Neutrophil (primary cell): ENCODE results near the gene ICA1L.

Experiments
- H3K27ac ChIP-seq: fragments of 200-600 bp; sonication (generic); 2 replicates; pipeline ENCODE4 v1.5.1; 2016; ENCODE audit warnings: mild to moderate bottlenecking, moderate library complexity
- H3K27me3 ChIP-seq: fragments of 200-600 bp; sonication (generic); 2 replicates; pipeline ENCODE4 v1.6.0; 2016; ENCODE audit warnings: mild to moderate bottlenecking
- H3K36me3 ChIP-seq: fragments of 200-600 bp; sonication (generic); 2 replicates; pipeline ENCODE4 v1.5.1; 2017
- H3K4me1 ChIP-seq, 2 experiments: fragments of 200-600 bp in 1 of 2; sonication (generic) in 1 of 2; 1 replicate in 1 of 2; 2 replicates in 1 of 2; pipeline versions ENCODE4 v1.5.1 to v1.6.1; 2013 to 2016; ENCODE audit warnings: low read depth in 1 of 2, low read length in 1 of 2, mild to moderate bottlenecking in 1 of 2, moderate library complexity in 1 of 2; ENCODE audit not compliant: control insufficient read depth in 1 of 2, insufficient read depth in 1 of 2
- H3K4me3 ChIP-seq, 2 experiments: fragments of 200-600 bp in 1 of 2; sonication (generic) in 1 of 2; 1 replicate in 1 of 2; 2 replicates in 1 of 2; pipeline ENCODE4 v1.5.1; 2013 to 2016; ENCODE audit warnings: low read depth in 1 of 2, low read length in 1 of 2, mild to moderate bottlenecking in 1 of 2, moderate library complexity in 1 of 2
- H3K9me3 ChIP-seq: fragments of 200-600 bp; sonication (generic); 2 replicates; pipeline ENCODE4 v1.5.1; 2016
- CTCF ChIP-seq: fragments of 200-600 bp; sonication (generic); IDR thresholded peaks from 2 replicates; pipeline ENCODE4 v1.5.1; 2016; ENCODE audit warnings: antibody characterized with exemption

The ICA1L gene

DNA sequence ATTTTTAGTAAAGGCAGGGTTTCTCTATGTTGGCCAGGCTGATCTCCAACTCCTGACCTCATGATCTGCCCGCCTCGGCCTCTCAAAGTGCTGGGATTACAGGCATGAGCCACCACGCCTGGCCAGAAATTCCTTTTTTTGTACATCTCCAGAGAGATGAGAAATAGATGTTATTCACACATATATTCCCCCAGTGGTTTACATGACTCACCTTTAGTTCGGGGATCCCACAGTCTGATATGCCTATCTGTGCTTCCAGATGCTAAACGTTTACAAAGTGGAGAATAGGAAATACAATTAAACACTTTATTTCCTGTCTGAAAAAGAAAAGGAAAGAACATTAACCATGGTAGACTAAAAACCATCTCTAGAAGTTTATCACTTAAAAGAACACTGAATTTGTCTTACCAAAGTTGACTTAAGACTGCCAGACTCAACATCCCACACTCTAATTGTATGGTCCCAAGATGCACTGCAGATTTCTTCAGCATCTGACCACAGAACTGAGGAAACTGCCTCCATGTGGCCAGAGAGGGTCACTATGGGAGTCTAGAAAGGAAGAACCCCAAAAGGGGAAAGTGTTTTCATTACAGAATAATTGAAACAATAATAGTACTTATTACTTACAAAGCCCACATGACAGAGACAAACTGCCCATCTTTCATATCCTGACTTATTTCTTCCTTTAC is 12.6 kb upstream of the ICA1L start:
- no peaks in the 10 kb centered on the region for H3K4me1 ChIP-seq
- H3K36me3 ChIP-seq: no peaks in the 10 kb centered on the region
- H3K4me3 ChIP-seq: no peak overlapping the region
- H3K27me3 ChIP-seq: no peaks in the 10 kb centered on the region
- H3K9me3 ChIP-seq: no peaks in the 10 kb centered on the region
- no peak for TF ChIP-seq CTCF
- H3K27ac ChIP-seq: no peak overlapping the region

- no peaks in the 10 kb centered on the region for H3K4me1 ChIP-seq
- no peaks in the 10 kb centered on the region for H3K27me3 ChIP-seq
- no peak overlapping the region for H3K27ac ChIP-seq
- H3K9me3 ChIP-seq: no peaks in the 10 kb centered on the region
- no peak overlapping the region for H3K4me3 ChIP-seq
- no peaks in the 10 kb centered on the region for H3K36me3 ChIP-seq
- no peak for TF ChIP-seq CTCF
Observed at GRCh38 chr2:202881570-202881969, 10.0 kb upstream of the ICA1L start.

DNA sequence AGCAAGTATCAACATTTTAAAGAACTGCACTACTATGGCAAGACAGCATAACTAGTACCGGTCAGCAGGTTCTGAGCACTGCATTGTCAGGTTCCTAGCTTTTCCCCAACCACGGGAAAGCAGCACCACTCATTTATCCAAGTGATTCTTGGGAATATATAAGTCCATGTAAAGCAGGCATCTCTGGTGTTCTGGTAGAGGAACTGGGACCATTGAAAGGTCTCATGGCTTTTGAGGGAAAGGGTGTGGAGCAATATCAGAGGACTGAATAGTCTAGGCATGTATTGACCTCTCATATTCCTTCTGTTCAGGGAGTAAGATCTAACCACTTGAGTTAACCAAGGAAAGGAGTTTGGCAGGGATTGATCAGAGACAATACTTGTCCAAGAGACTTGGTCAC is 6.1 kb upstream of the ICA1L start:
- Histone ChIP-seq H3K4me3 (no peak overlapping the region), H3K27me3 (peaks cover 19% of the 10 kb centered on the region), H3K27ac (no peak overlapping the region), H3K4me1 (no peaks in the 10 kb centered on the region), H3K36me3 (no peaks in the 10 kb centered on the region), H3K9me3 (no peaks in the 10 kb centered on the region)
- TF ChIP-seq CTCF: no peak

DNA sequence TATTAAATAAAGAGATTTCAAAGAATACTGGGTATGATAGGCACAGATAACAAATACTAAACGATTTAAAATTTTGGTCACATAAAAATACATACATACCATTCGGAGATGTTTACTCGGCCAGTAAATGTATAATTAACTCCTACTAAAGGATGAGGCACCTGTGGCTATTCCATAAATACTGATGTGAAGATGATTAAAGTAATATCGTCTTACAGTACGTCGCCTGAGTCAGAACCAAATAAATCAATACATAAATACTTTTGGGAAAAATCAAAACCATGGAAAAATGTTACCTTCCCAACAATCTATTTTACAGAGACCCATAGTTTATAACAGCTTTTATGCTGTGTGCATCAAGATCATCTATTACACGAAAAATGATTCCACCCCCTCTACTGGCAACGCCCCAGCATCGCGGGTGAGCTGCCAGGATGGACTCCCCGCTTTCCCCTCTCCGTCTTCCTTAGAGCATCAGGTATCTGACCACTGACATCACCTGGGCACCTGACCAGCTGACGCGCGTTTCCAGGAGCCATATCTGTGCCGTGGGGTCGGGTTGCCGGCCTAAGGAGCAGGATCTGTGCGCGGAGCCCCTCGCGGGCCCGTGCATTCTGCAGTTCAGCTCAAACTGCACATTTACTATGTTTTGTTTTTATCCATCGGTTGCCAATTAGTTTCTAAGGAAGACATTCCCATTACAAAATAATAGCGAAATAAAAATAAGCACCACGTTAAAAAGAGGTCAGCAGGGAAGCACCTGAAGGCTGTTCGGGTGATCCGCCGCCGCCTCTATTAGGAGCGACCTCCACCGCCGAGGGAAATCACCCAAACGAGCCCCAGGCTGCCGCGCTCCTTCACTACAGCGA is 901 bp downstream of the ICA1L start:
- H3K4me3 ChIP-seq: peak overlapping the region; percentile 57 to 86
- H3K27ac ChIP-seq: no peak overlapping the region
- H3K9me3 ChIP-seq: no peaks in the 10 kb centered on the region
- no peak for TF ChIP-seq CTCF
- peaks cover 51% of the 10 kb centered on the region for H3K27me3 ChIP-seq
- H3K4me1 ChIP-seq: peaks cover 9 to 17% of the 10 kb centered on the region in 2 experiments
- no peaks in the 10 kb centered on the region for H3K36me3 ChIP-seq

DNA sequence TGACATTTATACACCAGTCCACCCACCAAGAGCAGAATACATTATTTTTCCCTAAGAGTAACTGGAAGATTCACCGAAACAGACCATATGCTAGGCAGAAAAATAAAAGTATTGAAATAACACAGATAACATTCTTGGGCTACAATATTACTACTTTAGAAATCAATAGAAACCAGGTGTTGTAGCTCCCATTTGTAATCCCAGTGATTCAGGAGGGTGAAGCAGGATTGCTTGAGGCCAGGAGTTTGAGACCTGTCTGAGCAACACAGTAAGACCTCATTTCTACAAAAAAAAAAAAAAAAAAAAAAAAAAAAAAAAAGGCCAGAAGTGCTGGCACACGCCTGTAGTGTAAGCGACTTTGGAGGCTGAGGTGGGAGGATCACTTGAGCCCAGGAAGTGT is 9.6 kb downstream of the ICA1L start:
- no peak overlapping the region for H3K4me3 ChIP-seq
- no peak for TF ChIP-seq CTCF
- no peak overlapping the region for H3K27ac ChIP-seq
- H3K27me3 ChIP-seq: no peaks in the 10 kb centered on the region
- H3K4me1 ChIP-seq: no peaks in the 10 kb centered on the region
- no peaks in the 10 kb centered on the region for H3K36me3 ChIP-seq
- no peaks in the 10 kb centered on the region for H3K9me3 ChIP-seq
